ENCODE data around the gene SUPT3H.

GRCh38 chr6:45075246-45075645 is 302.5 kb downstream of the SUPT3H start:
- TF ChIP-seq, protein P1, sequence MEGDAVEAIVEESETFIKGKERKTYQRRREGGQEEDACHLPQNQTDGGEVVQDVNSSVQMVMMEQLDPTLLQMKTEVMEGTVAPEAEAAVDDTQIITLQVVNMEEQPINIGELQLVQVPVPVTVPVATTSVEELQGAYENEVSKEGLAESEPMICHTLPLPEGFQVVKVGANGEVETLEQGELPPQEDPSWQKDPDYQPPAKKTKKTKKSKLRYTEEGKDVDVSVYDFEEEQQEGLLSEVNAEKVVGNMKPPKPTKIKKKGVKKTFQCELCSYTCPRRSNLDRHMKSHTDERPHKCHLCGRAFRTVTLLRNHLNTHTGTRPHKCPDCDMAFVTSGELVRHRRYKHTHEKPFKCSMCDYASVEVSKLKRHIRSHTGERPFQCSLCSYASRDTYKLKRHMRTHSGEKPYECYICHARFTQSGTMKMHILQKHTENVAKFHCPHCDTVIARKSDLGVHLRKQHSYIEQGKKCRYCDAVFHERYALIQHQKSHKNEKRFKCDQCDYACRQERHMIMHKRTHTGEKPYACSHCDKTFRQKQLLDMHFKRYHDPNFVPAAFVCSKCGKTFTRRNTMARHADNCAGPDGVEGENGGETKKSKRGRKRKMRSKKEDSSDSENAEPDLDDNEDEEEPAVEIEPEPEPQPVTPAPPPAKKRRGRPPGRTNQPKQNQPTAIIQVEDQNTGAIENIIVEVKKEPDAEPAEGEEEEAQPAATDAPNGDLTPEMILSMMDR (conservative IDR thresholded peaks at IDR 0.05; ENCODE audit: low read depth, low read length), result no peak
- no peak for TF ChIP-seq EZH2phosphoT487 (IDR thresholded peaks at IDR 0.05; ENCODE audit: borderline replicate concordance, low read length)

Data from PC-3 (cell line).